GM18861 (cell line): ENCODE measurements around the gene ARL2BP.

Source experiments
- ATAC-seq: cut with Tn5 transposase; IDR thresholded peaks from one replicate; pipeline ENCODE4 v1.9.1; 2021; ENCODE audit not compliant: unreplicated experiment

The ARL2BP gene

DNA sequence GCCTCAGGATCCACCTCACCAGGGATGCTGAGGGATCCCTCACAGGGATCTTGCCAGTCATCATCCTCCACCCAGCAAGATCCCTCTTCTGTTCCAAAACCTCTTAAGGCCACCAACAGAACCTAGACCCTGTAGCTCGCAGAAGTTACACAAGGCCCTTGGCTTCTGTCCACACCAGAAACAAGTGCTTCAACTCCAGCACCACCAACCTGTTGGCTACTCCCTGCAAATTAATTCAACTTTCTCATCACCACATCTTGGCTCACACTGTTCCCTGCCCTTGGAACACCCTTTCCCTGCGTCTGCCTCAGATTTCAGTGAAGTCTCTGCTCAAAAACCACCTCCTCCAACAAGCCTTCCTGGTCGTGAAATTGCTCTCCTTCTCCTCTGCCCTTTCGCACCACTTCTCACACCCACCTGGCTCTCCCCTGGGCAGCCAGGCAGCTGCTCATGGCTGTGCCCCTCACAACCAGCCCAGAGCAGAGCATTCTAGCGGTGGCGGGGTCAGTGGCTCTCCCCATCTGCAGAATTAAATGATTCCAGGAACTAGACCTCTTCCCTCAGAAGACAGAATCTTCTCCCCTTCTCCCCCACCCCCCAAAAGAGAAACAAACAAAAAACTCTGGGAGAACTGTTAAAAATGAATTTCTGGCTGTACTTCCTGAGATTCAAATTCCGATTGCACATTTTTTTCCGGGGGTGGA, 37.6 kb downstream of the ARL2BP start:
- ATAC-seq = no peak

DNA sequence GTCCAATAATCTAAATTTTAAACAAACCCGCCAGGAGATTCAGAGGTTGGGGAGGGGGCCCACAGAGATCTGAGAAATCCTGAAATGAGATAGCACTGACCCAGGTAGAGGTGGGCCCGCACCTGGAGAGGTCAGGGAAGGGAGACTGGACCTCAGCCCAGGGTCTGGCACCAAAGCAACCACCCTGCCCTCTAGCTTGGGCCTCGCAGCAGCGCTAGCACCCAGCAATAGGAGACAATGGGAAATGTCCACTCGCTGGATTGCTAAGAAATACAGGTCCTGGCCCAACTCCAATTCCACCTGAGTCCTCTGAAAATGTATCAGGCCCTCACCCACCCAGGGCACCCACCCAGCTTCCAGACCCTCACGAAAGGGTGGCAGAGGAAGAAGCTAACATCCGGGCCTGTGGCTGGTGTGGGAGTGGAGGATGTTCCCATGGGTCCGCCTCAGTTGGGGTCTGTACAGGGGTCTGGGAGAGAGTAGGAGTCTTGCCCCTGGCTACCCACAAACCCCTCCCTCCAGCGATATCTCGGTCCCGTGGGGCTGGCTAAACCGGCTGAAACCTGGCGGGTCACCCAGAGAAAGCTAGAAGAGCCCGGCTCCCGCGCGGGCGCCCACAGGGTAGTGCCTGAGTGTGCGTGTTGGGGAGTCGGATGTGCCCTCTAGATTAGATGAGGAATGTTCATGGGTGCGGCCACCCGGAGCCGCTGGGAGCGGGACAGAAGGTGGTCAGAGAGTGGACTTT, 38.3 kb downstream of the ARL2BP start:
- no peak for ATAC-seq

GRCh38 chr16:57283959-57284208, 38.8 kb downstream of the ARL2BP start:
- ATAC-seq = no peak

DNA sequence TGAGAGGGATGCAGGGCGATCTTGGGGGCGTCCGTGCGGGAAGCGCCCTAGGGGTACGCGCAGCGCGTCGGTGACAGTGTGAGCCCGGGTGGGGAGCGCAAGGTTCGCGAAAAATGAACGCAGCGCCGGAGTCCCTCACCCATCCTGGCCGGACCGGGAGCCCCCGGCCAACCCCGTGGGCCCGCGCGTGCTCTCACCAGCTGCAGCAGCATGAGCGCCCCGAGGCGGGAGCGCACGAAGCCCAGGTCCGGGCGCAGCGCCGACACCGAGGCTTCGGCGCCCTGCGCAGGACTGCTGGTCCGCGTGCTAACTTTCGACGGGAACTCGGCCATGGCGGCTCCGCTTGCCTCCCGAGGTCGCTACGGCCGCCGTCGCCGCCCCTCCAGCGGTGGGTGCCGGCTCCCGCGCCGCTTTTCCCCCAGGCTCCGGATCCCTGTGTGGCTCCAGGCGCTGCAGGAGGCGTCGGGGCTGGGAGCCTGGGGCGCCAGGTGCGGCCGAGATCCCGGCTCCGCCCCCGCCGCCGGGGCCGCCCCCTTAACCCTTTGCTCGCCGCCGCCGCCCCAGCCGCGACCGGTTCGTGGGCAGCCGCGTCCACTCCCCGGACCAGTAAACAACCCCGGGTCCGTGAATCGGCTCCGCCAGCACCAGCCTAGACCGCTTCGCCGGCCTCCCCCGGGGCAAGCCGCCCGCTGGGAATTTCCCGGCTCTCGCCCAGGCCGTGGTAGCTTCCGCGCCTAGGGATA, 39.3 kb downstream of the ARL2BP start, which contains the start of gene PLLP:
Gene PLLP (minus strand): TSS at position 464 of the 743 bp plus-strand sequence. CDS start 132 bp downstream, at position 332.
- no peak for ATAC-seq

- no peak for ATAC-seq
Observed at GRCh38 chr16:57284952-57285363, 39.9 kb downstream of the ARL2BP start.

- ATAC-seq = no peak
Observed at GRCh38 chr16:57285379-57285778, 40.3 kb downstream of the ARL2BP start.

DNA sequence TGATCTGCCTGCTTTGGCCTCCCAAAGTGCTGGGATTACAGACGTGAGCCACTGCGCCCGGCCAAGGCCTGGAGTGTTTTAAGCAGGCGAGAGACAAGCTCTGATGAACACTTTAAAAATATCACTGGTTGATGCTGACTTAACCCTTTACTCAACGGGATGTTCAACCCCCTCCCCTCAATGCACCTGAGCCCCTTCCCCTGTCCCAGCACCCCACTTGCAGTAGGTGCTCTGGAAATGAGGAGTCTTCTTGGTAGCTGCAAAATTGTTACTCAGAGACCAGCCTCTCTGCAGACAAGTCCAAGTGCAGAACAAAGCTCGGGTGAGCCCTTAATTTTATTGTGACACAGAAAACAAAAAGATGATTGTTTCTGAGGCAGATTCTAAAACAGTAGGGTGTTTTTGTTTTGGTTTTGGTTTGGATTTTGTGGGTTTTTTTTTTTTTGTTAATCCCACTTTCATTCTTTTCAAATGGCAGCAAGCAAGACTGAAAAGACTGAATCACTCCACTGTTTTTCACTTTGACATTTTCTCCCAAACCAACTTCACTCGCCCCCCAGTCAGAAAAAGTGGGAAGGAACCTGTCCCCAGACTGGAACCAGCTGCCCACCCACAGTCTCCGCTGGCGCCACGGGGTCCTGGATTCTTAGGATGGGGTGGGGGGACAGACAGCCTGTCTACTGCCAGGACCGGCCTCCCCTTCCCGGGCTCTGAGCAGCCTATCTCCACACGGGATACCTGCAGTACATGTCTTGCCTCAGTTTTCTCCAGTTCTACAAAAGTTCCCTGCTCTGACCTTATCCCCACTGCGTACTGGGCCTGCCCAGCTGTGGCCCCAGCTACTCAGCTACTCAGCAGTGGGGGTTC, 44.6 kb downstream of the ARL2BP start:
- ATAC-seq = no peak

DNA sequence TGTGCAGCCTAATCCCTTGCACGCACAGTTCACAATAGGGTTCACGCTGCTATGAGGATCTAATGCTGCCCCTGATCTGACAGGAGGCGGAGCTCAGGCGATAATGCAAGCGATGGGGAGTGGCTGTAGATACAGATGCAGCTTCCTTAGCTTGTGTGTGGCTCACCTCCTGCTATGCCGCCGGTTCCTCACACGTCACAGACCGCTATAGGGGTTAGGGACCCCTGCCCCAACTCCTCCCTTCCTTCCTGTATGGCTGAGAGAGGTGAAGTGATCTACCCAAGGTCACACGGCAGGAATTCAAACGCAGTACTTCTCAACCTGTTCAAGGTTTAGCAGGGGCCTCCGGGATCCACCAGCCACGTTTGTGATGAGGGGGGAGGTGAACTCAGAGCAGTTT, 52.8 kb downstream of the ARL2BP start:
- no peak for ATAC-seq

GRCh38 chr16:57299009-57299718, 54.1 kb downstream of the ARL2BP start:
- ATAC-seq = peak; percentile 16

- ATAC-seq = peak; percentile 41
Observed at GRCh38 chr16:57299719-57300386, 54.8 kb downstream of the ARL2BP start.

DNA sequence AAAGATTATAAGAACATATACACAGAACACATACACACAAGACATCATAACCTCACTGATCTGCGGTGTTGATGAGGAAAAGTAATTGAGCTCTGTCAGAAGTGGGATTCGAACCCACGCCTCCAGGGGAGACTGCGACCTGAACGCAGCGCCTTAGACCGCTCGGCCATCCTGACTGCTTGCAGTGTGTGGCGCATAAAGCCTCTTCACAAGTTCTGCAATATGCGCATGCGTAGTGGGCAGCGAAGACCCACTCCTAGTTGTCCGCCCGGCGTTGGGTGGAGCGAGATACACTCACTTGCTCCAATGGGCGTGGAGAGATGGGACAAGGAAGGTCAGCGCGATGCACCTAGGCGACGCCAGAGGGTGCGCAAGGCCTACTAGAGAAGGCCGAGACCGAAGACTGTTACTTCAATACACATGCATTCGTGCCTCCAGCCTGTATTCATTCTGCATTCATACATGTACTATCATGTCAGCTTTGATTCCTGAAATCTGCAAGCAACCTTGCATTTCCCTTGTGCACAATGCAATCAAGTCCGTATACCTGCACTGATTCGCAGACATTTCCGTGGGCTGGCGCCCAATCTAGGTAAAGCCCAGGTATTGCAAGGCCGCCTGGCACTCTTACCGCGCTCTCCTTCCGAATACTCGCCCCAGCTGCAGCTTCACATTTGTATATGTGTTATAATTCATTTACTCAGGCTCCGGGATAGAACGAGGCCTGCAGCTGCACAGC, 55.5 kb downstream of the ARL2BP start:
- ATAC-seq = peak; percentile 74

GRCh38 chr16:57301126-57301817, 56.2 kb downstream of the ARL2BP start:
- no peak for ATAC-seq
